WTC11 (cell line): ENCODE data around the gene RIN3. TPM values are rescaled to one million over a fixed set of nuclear protein-coding genes. Genes with fewer than 3 reads are reported as not detected.

ENCODE experiments used
- ATAC-seq: fragments of 200-7000 bp; cut with Tn5 transposase; 2 replicates; pipeline ENCODE4 v1.10.0; 2021; ENCODE audit warnings: mild to moderate bottlenecking, moderate library complexity
- CTCF ChIA-PET: fragments of 300-600 bp; sonication (Branson Sonifier 250); formaldehyde crosslinking; loops from one replicate; lab custom pipeline; 2021; ENCODE audit warnings: antibody characterized with exemption; lab: Charles Lee
- POLR2A ChIA-PET: fragments of 350-600 bp; sonication (Branson Sonifier 250); formaldehyde crosslinking; loops from one replicate; lab custom pipeline; 2021; ENCODE audit warnings: antibody characterized with exemption; lab: Charles Lee
- DNase-seq: peaks from one replicate; pipeline ENCODE4 v3.0.0; 2021; ENCODE audit warnings: low spot score
- H3K27ac Mint-ChIP-seq: 2 replicates; pipeline ENCODE4 v1.8.0; 2021; ENCODE audit warnings: mixed read lengths
- H3K27me3 Mint-ChIP-seq: 2 replicates; pipeline ENCODE4 v1.8.0; 2021; ENCODE audit warnings: low read depth, mild to moderate bottlenecking, moderate library complexity, mixed read lengths
- H3K36me3 Mint-ChIP-seq: 2 replicates; pipeline ENCODE4 v1.8.0; 2021; ENCODE audit warnings: mixed read lengths
- H3K4me1 Mint-ChIP-seq: 2 replicates; pipeline ENCODE4 v1.8.0; 2022; ENCODE audit warnings: mixed read lengths
- H3K4me3 Mint-ChIP-seq: 2 replicates; pipeline ENCODE4 v1.8.0; 2021; ENCODE audit warnings: mild to moderate bottlenecking, moderate library complexity, mixed read lengths
- H3K9me3 Mint-ChIP-seq: 2 replicates; pipeline ENCODE4 v1.8.0; 2021; ENCODE audit warnings: mixed read lengths
- AFF4 ChIP-seq: sonication (generic); formaldehyde crosslinking; IDR thresholded peaks from 2 replicates; pipeline ENCODE4 v1.8.1; 2023; ENCODE audit warnings: mild to moderate bottlenecking, missing genetic modification reagents, borderline replicate concordance
- CTCF ChIP-seq: fragments of 200-600 bp; IDR thresholded peaks from 2 replicates; pipeline ENCODE4 v1.8.0; 2022; ENCODE audit warnings: antibody characterized with exemption
- ESRRA ChIP-seq: sonication (generic); formaldehyde crosslinking; IDR thresholded peaks from 2 replicates; pipeline ENCODE4 v1.8.1; 2022; ENCODE audit warnings: mild to moderate bottlenecking, missing genetic modification reagents, borderline replicate concordance
- ETV6 ChIP-seq: sonication (generic); formaldehyde crosslinking; IDR thresholded peaks from 2 replicates; pipeline ENCODE4 v1.8.1; 2022; ENCODE audit warnings: mild to moderate bottlenecking, missing genetic modification reagents
- MAX ChIP-seq: sonication (generic); formaldehyde crosslinking; IDR thresholded peaks from 2 replicates; pipeline ENCODE4 v1.8.0; 2022; ENCODE audit warnings: mild to moderate bottlenecking, missing genetic modification reagents
- NR1H2 ChIP-seq: sonication (generic); formaldehyde crosslinking; IDR thresholded peaks from 2 replicates; pipeline ENCODE4 v1.9.0; 2021; ENCODE audit warnings: mild to moderate bottlenecking, moderate library complexity, missing genetic modification reagents
- NR2C2 ChIP-seq: sonication (generic); formaldehyde crosslinking; IDR thresholded peaks from 2 replicates; pipeline ENCODE4 v1.8.0; 2022; ENCODE audit warnings: mild to moderate bottlenecking, missing genetic modification reagents
- RELA ChIP-seq: sonication (generic); formaldehyde crosslinking; IDR thresholded peaks from 2 replicates; pipeline ENCODE4 v1.8.1; 2022; ENCODE audit warnings: missing genetic modification reagents, mild to moderate bottlenecking, borderline replicate concordance
- RORB ChIP-seq: fragments of 250-450 bp; sonication (Bioruptor Pico); IDR thresholded peaks from 2 replicates; pipeline ENCODE4 v1.9.0; 2021; ENCODE audit warnings: mild to moderate bottlenecking
- SP1 ChIP-seq: sonication (generic); formaldehyde crosslinking; conservative IDR thresholded peaks from 2 replicates; pipeline ENCODE4 v1.8.1; 2022; ENCODE audit warnings: missing genetic modification reagents
- TCF7 ChIP-seq: sonication (generic); formaldehyde crosslinking; IDR thresholded peaks from 2 replicates; pipeline ENCODE4 v1.8.0; 2022; ENCODE audit warnings: mild to moderate bottlenecking, low read depth, missing genetic modification reagents, moderate library complexity
- ZNF138 ChIP-seq: sonication (generic); formaldehyde crosslinking; conservative IDR thresholded peaks from 2 replicates; pipeline ENCODE4 v1.8.1; 2022; ENCODE audit warnings: mild to moderate bottlenecking, moderate library complexity, missing genetic modification reagents
- ZNF219 ChIP-seq: sonication (generic); formaldehyde crosslinking; IDR thresholded peaks from 2 replicates; pipeline ENCODE4 v1.8.0; 2023; ENCODE audit warnings: missing genetic modification reagents, mild to moderate bottlenecking, borderline replicate concordance
- total RNA-seq: library from RNA; stranded (reverse); gene quantifications from 3 replicates; pipeline ENCODE4 v1.2.3, GENCODE V29; 2021
- TF ChIP-seq, protein P1 (sequence below): sonication (generic); formaldehyde crosslinking; IDR thresholded peaks from 2 replicates; pipeline ENCODE4 v1.8.0; 2023; ENCODE audit warnings: mild to moderate bottlenecking, missing genetic modification reagents
- TF ChIP-seq, protein P2 (sequence below): fragments of 250-450 bp; sonication (Bioruptor Pico); IDR thresholded peaks from 2 replicates; pipeline ENCODE4 v2.1.2; 2022; ENCODE audit warnings: mild to moderate bottlenecking, moderate library complexity
- TF ChIP-seq, protein P3 (sequence below): sonication (generic); formaldehyde crosslinking; IDR thresholded peaks from 2 replicates; pipeline ENCODE4 v1.8.1; 2023; ENCODE audit warnings: mild to moderate bottlenecking, missing genetic modification reagents, moderate library complexity
- TF ChIP-seq, protein P4 (sequence below): sonication (generic); formaldehyde crosslinking; IDR thresholded peaks from 2 replicates; pipeline ENCODE4 v1.8.1; 2022; ENCODE audit warnings: mild to moderate bottlenecking, missing genetic modification reagents, moderate library complexity, borderline replicate concordance
- TF ChIP-seq, protein P5 (sequence below): sonication (generic); formaldehyde crosslinking; IDR thresholded peaks from 2 replicates; pipeline ENCODE4 v1.8.0; 2022; ENCODE audit warnings: mild to moderate bottlenecking, missing genetic modification reagents

RIN3 gene
- total RNA-seq, 1 experiment from 2014 or later = 3.3 TPM

- TF ChIP-seq, protein P1, sequence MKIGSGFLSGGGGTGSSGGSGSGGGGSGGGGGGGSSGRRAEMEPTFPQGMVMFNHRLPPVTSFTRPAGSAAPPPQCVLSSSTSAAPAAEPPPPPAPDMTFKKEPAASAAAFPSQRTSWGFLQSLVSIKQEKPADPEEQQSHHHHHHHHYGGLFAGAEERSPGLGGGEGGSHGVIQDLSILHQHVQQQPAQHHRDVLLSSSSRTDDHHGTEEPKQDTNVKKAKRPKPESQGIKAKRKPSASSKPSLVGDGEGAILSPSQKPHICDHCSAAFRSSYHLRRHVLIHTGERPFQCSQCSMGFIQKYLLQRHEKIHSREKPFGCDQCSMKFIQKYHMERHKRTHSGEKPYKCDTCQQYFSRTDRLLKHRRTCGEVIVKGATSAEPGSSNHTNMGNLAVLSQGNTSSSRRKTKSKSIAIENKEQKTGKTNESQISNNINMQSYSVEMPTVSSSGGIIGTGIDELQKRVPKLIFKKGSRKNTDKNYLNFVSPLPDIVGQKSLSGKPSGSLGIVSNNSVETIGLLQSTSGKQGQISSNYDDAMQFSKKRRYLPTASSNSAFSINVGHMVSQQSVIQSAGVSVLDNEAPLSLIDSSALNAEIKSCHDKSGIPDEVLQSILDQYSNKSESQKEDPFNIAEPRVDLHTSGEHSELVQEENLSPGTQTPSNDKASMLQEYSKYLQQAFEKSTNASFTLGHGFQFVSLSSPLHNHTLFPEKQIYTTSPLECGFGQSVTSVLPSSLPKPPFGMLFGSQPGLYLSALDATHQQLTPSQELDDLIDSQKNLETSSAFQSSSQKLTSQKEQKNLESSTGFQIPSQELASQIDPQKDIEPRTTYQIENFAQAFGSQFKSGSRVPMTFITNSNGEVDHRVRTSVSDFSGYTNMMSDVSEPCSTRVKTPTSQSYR (CRISPR knock-in tag) = no peak
- TF ChIP-seq ESRRA (CRISPR knock-in tag) (no peak), ZNF219 (CRISPR knock-in tag) (no peak), ETV6 (CRISPR knock-in tag) (no peak), CTCF (no peak), NR2C2 (CRISPR knock-in tag) (no peak), AFF4 (CRISPR knock-in tag) (no peak)
These were observed 63.8 kb downstream of the RIN3 start for GRCh38 chr14:92577321-92577742.

DNA sequence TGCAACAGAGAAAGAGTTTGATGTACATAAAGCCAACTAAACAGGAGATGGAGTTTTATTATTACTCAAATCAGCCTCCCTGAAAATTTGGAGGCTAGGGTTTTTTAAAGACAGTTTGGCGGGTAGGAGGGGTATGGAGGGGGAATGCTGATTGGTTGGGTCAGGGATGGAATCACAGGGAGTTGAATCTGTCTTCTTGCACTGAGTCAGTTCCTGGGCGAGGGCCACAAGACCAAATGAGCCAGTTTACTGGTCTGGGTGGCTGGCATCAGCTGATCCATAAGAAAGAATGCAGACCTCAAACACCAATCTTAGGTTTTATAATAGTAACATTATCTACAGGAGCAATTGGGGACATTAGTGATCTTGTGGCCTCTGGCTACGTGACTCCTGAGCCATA, 64.9 kb downstream of the RIN3 start:
- POLR2A ChIA-PET = interaction anchor here (0.7 kb wide), 1 partner anchor 195 kb away, joined by 3 read pairs; no protein-coding TSS in a partner anchor
- peaks cover 13% of the 10 kb centered on the region for H3K4me1 Mint-ChIP-seq
- H3K9me3 Mint-ChIP-seq = peaks cover 8% of the 10 kb centered on the region
- peaks cover 3% of the 10 kb centered on the region; the same call in 1 of the 2 replicates for H3K36me3 Mint-ChIP-seq
- no peak overlapping the region for H3K4me3 Mint-ChIP-seq
- H3K27me3 Mint-ChIP-seq = no peaks in the 10 kb centered on the region
- DNase-seq (no peak), ATAC-seq (no peak)
- CTCF ChIA-PET = interaction anchor here (2.1 kb wide), 1 partner anchor 11 kb away, joined by 7 read pairs; no protein-coding TSS in a partner anchor
- H3K27ac Mint-ChIP-seq = no peak overlapping the region
- TF ChIP-seq NR1H2 (CRISPR knock-in tag) (no peak), CTCF (no peak), TCF7 (CRISPR knock-in tag) (no peak), RORB (CRISPR knock-in tag) (no peak), ETV6 (CRISPR knock-in tag) (no peak), MAX (CRISPR knock-in tag) (no peak), SP1 (CRISPR knock-in tag) (no peak), ZNF138 (no peak), RELA (CRISPR knock-in tag) (no peak)
- TF ChIP-seq, protein P2, sequence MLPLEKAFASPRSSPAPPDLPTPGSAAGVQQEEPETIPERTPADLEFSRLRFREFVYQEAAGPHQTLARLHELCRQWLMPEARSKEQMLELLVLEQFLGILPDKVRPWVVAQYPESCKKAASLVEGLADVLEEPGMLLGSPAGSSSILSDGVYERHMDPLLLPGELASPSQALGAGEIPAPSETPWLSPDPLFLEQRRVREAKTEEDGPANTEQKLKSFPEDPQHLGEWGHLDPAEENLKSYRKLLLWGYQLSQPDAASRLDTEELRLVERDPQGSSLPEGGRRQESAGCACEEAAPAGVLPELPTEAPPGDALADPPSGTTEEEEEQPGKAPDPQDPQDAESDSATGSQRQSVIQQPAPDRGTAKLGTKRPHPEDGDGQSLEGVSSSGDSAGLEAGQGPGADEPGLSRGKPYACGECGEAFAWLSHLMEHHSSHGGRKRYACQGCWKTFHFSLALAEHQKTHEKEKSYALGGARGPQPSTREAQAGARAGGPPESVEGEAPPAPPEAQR (CRISPR knock-in tag) = no peak
- TF ChIP-seq, protein P3, sequence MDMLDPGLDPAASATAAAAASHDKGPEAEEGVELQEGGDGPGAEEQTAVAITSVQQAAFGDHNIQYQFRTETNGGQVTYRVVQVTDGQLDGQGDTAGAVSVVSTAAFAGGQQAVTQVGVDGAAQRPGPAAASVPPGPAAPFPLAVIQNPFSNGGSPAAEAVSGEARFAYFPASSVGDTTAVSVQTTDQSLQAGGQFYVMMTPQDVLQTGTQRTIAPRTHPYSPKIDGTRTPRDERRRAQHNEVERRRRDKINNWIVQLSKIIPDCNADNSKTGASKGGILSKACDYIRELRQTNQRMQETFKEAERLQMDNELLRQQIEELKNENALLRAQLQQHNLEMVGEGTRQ (CRISPR knock-in tag) = no peak
- TF ChIP-seq, protein P4, sequence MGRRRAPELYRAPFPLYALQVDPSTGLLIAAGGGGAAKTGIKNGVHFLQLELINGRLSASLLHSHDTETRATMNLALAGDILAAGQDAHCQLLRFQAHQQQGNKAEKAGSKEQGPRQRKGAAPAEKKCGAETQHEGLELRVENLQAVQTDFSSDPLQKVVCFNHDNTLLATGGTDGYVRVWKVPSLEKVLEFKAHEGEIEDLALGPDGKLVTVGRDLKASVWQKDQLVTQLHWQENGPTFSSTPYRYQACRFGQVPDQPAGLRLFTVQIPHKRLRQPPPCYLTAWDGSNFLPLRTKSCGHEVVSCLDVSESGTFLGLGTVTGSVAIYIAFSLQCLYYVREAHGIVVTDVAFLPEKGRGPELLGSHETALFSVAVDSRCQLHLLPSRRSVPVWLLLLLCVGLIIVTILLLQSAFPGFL (CRISPR knock-in tag) = no peak
- TF ChIP-seq, protein P5, sequence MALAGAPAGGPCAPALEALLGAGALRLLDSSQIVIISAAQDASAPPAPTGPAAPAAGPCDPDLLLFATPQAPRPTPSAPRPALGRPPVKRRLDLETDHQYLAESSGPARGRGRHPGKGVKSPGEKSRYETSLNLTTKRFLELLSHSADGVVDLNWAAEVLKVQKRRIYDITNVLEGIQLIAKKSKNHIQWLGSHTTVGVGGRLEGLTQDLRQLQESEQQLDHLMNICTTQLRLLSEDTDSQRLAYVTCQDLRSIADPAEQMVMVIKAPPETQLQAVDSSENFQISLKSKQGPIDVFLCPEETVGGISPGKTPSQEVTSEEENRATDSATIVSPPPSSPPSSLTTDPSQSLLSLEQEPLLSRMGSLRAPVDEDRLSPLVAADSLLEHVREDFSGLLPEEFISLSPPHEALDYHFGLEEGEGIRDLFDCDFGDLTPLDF = no peak

More at GRCh38 chr14:92577321-92577742, 63.8 kb downstream of the RIN3 start:
- no peaks in the 10 kb centered on the region for H3K27me3 Mint-ChIP-seq
- POLR2A ChIA-PET = no interaction called here
- no peaks in the 10 kb centered on the region for H3K9me3 Mint-ChIP-seq
- DNase-seq (no peak), ATAC-seq (no peak)
- H3K27ac Mint-ChIP-seq = no peak overlapping the region
- CTCF ChIA-PET = interaction anchor here (1.5 to 2.1 kb wide), 2 partner anchors 12 to 19 kb away, joined by 3 to 7 read pairs; no protein-coding TSS in a partner anchor
- H3K4me3 Mint-ChIP-seq = no peak overlapping the region
- no peaks in the 10 kb centered on the region for H3K36me3 Mint-ChIP-seq
- peaks cover 20% of the 10 kb centered on the region for H3K4me1 Mint-ChIP-seq
